Occipital lobe (tissue), 2 donors: ENCODE results near the gene LDLRAD1. TPM values are rescaled to one million over a fixed set of nuclear protein-coding genes. Genes with fewer than 3 reads are reported as not detected.
"Not testable (repeated sequence)": the region's sequence is repeated elsewhere in the genome, so short reads cannot be mapped to it uniquely, and the experiment has no call there.

Source experiments
- DNase-seq: peaks from one replicate; lab custom pipeline; 2025; lab: John Stamatoyannopoulos, UW
- total RNA-seq: library from RNA; depleted of rRNA; stranded (reverse); fragments of >200 nt; gene quantifications from one replicate; pipeline ENCODE4 v1.2.3, GENCODE V29; 2014

The LDLRAD1 gene, protein sequence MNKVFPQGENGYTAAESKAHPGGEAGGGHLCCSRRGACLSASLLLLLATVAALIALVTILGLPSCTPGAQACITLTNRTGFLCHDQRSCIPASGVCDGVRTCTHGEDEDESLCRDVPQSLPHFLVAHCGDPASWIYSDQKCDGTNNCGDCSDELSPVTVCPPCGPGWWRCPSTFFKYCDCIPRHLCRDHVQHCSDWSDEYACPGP
- total RNA-seq = not detected

DNA sequence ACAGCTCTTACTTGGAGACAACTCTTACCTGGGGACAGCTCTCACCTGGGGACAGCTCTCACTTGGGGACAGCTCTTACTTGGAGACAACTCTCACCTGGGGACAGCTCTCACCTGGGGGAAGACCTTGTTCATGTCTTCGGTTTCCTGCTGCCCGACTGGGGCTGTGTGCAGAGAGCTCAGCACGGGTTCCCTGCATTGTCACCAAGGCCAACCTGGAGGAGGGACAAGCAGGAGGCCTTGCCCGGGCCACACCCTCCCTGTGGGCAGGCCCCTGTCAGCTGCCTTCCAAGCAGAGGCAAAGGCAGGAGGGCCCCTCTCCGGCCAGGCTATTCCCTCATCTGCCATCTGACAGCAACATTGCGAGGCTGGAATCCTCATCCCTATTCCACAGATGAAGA, at the start of gene LDLRAD1:
LDLRAD1 (minus strand) TSS at position 208 of the 400 bp plus-strand sequence; CDS start at position 134, 74 bp downstream.
- no peak for DNase-seq

DNA sequence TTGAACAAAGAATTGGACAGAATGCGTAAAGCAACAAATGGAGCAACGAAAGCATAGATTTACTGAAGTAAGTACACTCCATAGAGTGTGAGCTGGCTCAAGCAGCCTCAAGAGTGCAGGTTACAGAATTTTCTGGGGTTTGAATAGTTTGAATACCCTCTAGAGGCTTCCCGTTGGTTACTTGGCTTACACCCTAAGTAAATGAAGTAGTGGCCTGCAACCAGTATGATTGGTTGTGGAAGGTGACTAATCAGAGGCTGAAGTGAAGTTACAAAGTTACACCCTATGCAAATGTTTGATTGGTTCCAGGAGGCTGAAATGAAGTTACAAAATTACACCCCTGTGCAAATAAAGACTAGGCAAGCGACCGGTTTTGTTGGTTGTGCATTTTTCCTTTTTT, 46.3 kb upstream of the LDLRAD1 start:
- no peak for DNase-seq

DNA sequence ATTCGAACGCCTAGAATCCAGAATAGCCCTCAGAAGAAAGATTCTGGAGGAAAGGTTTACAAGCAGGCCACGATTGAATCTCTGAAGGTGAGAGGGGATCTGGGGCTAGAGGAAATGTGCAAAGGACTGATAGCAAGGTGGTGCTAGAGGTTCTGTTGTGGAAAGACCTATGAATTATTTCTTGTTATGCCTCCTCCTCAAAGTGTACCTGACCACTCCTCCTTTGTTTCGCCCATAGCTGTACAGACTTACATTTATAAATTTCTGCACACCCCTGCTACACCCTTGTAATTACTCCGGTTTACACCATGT, 36.4 kb upstream of the LDLRAD1 start:
- no peak for DNase-seq

DNA sequence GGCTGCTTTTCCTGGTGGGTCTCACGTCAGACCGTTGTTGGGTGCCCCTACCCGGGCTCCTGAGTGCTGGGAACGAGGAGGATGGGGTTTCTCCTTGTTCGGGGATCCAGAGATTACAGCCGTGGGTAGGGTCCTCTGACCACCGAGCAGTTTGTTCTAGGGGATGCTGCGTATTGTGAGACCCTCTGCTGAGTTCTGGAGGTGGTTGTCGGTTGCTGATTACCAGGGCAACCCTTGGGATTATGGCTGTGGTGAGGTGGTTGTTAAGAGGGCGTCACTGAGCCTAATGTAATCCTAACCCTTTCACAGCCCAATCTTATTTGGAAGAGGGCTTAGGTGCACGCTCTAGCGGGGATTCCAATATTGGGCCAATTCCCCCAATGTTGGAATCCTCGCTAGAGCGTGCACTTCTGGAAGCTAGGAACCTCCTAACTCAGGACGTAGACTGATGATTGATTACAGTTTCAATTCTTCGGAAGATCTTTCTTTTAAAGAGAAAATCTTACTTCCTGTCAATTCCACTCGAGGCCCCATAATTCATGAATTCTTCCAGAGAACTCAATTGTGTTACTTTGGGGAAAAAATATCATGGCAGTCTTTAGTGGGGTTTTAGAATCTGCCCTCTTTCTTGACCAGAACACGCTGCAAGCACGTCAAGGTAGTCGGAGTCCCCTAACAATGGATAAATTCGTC, 35.9 kb upstream of the LDLRAD1 start:
- DNase-seq = no peak

DNA sequence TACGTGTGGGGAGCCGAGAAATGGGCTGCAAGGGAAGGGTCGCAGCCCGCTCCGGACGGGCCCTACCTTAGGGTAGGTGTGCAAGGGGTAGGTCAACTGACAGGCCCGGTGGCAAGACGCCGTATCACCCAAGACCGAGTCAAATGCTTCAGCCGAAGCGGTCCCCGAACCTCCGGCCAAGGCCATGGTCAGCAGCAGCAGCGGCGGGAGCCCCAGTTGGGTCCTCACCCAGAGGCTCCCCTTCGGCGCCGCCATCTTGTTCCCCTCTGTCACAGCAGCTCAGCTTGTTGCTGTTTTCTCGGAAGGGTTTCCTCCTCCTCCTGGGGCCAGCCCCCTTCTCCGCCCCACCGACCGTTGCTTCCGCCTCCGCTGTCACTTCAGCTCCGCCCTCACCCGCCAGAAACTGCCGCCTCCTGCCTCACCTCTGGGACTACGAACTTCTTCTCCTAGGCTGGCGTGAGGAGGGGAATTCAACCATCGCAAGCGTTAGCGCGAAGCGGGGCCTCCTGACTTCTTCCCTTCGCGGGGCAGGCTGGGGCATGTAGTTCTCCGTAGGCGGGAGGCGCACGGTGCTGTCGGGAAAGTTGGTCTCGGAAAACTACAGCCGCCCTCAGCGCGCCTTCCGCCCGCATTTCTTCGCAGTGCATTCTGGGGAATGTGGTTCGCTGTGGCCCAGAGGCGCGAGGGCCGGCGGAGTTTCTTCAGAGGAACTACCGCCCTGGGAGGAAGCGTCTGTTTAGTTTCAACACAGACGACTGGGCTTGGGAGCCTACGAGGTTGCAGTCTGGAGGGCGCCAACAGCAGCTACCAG, 35.2 kb upstream of the LDLRAD1 start, which contains the start of the genes TCEANC2 and TMEM59:
TCEANC2 (plus strand) TSS at position 675 of the 811 bp plus-strand sequence. CDS start 815 bp downstream, outside the sequence.
TMEM59 (minus strand) TSS at position 271 of the 811 bp plus-strand sequence; CDS start at position 255, 16 bp downstream.
- peak; percentile 99 for DNase-seq

DNA sequence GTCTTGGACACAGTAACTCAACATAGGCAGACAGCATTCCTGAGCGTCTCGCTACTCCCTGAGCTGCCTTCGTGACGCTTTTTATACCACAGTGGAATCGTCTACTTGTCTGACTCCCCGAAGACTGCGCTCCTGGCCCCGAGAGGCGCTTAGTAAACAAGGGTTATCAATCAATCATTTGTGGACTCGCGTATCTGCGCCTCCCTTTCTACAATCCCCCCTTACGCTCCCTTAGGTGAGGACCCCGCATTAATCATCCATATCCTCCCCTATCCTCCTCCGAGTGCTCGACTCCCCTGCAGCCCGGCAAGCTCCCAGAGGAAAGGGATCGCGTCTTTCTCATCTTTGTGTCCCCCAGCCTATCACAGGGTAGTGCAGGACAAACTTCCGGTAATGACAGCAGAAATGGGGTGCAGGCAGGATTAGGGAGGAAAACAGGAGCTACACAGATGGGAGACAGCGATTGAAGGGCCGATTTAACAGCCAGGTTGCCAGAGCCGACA, 34.5 kb upstream of the LDLRAD1 start:
- DNase-seq = peak; percentile 58

DNA sequence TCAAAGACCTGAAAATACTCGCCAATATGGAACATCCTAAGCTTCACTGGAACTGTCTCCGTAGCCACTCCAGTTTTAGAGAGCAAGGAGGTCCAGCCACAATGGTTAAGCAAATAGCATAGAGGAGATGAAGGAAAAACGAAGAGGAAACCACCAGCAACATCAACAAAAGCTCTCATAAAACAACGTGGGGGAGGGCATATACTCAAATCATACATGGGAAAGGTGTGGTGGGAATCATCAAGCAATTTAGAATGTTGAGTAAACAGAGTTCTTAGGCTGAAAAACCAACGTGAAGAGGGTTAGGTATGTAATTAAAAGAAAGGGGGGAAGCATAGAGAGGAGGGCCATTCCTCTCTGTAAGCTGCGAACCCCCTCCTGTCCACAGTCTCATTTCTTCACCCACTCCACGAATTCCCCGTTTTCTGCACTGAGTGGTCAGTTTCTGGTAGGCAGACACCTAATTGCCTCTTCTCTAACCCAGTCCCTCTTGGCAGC, 34.0 kb upstream of the LDLRAD1 start:
- no peak for DNase-seq

DNA sequence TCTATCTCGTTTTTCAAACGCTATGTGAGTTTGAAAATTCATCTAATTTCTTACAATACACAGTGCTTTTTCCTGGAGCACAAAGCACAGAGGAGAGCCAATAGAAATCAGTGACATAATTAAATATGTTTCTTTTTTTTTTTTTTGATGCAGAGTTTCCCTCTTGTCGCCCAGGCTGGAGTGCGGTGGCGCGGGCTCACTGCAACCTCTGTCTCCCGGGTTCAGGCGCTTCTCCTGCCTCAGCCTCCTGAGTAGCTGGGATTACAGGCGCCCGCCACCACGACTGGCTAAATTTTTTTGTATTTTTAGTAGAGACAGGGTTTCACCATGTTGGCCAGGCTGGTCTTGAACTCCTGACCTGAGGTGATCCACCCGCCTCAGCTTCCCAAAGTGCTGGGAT, 32.4 kb upstream of the LDLRAD1 start:
- DNase-seq = not testable (repeated sequence)

DNA sequence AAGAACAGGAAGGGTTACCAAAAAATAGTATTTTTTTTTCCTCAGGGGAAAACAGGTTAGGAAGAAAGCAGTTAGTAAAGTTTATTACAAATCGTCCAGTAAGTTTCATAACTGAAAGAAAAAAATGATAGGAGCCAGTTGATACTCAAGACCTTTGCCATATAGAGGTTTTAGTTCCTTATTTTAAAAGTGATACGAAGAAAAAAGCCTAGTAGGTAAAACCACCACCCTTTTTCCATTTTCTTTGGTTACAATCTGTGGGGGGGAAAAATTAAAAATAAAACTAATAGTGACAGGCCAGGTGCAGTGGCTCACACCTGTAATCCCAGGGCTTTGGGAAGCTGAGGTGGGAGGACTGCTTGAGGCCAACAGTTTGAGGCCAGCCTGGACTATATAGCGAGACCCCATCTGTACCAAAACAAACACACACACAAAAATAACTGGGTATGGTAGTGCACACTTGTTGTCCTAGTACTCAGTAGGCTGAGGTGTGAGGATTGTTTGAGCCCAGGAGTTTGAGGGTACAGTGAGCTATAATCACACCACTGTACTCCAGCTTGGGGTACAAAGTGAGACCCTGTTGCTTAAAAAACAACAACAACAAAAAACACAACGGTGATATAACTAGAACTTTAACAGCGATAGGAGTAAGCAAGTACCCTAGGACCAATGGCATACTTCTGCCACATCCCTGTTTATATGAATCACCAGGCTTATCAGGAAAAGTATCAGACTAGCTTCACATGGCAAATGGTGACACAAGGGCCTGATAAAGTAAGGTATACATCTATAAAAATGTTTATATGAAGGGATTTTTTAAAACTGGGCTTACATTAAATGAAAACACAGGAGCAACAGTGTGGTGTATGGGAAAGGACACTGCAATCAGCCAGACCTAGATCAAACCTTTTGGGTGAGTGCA, 29.7 kb upstream of the LDLRAD1 start:
- DNase-seq = no peak

DNA sequence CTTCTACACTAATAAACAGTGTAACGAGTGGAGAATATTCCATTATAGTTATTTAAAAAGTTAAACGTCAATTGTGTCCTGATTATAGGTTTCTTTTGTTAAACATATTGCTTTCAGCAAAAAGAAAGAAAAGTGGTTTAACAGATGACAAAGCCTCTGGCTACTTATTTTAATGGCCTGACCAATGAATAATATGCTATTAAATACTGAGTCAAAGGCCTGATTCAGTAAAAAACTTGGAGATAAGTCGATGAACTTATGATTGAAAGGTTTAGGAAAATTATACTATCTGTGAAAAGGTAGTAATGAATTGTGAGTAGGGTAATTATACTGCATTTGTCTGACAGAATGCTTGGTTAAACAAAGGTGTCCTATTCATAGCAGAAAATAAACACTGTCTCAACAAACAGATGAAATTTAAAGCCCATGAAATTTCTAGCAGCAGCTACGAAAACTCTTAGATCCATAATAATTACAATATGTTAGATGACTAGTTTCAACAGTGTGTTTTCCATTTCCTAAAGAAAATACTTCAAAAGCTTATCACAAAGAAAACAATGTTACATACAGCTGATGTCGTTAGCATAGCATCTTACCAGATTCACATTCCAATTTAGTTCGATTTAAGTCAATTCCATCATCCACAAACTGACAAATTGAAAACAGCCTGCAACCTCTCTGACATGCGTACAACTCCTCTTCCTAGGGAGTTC, 28.8 kb upstream of the LDLRAD1 start:
- DNase-seq = no peak

DNA sequence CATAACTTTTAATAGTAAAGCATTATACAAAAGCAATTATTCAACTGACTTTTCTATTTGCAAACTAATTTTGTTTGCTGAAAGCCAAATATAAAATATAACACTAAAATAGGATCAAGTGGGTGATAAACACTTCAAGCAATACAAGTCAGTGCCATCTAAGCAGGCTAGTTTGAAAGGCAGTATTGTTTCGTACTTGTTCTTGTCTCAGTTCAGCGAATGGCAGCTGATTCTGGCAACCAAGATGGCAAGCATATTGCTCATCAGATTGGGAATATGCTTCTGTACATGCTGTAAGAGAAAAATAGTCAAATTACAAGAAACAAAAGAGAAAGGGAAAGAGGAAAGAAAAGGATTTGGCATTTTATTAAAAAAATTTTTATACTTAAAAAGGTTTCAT, 27.5 kb upstream of the LDLRAD1 start:
- no peak for DNase-seq

DNA sequence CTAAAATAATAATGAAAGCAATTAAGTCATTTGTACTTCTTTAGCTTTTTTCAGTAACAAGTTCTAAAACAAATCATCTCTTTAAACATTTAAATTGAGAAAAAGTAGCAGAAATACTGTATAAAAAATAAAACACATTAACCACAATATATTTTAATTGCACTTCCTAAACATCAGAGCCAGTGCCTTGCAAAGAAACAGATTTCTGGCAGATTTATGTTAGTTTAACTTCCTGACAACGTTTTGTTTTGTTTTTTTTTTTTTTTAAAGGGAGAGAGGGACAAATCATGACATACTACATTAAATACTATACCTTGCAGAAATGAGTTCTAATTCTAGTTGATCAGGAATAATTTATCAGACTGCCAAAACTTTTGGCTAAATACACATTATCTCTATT, 23.8 kb upstream of the LDLRAD1 start:
- DNase-seq = no peak

DNA sequence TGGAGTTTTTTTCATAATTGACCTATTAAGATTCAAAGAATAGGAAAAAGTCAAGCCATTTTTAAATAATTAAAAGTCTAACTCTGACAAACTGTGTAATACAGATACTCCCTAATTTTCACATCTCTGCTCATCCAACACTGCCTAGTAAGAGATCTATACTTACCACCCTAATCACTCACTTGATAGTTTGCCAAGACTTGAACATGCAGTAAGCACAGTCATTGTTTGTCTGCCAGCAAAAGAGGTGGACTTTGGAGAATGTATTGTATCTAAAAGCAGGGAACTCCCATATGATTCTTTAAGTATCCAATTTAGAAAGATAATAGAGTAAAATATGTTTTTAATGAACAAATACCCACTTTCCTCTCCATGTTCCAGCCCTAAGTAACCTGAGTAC, 19.5 kb upstream of the LDLRAD1 start:
- no peak for DNase-seq

DNA sequence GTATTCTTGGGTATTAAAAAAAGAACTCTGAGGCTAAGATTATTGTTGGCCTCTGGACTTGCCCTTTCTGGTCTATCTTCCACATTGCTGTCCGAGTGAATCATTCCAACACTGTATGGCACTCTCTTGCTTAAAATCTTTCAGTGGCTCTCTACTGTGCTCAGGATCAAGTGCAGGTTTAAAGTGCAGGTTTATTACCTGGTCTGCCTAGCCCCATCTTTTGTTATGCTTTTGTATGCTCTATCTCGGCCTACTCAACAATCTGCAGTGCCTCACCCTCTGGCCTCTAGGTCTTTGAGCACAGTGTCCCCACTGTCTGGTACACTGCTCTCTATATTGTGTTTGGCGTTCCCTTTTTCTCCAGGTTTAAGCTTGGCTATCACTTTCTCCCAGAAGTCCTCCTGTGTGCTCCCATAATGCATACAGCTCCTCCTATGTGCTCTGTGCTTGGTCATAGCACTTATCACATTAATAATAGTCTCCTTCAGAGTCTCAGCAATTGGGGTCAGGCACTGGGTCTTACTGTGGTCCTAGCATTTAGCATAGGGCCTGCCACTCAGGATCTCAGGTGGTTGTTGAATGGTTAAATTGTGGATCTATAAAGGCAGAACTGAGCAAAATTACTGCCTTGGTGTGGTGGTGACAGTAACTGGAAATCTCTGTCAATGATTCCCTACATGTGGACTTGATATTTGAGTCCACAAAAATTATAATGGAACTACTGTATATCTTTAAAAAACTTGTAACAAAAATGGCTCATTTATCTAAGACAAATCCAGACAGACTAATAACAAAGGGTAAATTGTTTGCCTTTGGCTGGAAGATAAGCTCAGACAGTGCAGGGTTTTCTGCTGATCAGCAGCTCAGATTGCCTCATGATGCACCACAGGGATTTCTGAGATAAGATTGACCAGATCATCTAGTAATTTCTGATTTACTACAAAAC, 10.6 kb upstream of the LDLRAD1 start:
- DNase-seq = no peak

DNA sequence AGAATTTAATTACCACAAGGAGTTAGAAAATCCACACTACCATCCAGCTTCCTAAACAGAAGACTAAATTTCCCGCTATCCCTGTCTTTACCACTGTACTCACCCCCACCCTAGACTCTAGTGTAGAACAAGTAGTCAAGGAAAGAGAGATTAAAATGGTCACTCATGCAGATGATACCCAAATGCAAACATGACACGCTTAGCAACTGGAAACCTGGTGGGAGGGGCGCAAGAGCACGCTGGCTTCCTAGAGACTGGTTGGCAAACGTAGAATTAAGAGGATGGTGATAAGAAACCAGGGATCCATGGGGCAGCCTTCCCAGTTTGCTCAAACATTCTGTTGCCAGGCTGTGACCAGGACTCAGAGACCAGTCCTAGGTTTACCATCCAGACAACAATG, 9.9 kb upstream of the LDLRAD1 start:
- DNase-seq = no peak

DNA sequence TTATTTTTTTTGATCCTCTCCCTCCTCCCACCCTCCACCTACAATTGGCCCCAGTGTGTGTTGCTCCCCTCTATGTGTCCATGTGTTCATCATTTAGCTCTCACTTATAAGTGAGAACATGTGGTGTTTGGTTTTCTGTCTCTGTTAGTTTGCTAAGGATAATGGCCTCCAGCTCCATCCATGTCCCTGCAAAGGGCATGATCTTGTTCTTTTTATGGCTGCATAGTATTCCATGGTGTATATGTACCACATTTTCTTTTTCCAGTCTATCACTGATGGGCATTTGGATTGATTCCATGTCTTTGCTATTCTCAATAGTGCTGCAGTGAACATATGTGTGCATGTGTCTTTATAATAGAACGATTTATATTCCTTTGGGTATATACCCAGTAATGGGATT, 6.8 kb upstream of the LDLRAD1 start:
- not testable (repeated sequence) for DNase-seq

DNA sequence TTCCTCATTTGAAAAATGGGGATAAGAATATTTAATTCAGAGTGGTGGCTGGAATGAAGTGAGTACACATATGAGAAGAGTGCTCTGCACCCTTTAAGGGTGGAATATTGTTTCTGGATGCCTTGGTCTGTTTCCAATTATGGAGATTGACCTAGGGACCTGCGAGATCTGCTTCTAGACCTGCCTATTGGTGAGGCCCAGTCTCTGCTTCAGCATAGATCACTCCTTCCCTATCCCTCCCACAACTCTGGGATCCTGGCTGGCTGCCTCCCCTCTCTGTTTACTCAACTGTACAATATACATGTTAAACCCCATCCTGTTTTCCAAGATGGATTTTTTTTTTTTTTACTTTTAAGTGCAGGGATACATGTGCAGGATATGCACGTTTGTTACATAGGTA, 6.4 kb upstream of the LDLRAD1 start:
- DNase-seq = no peak

DNA sequence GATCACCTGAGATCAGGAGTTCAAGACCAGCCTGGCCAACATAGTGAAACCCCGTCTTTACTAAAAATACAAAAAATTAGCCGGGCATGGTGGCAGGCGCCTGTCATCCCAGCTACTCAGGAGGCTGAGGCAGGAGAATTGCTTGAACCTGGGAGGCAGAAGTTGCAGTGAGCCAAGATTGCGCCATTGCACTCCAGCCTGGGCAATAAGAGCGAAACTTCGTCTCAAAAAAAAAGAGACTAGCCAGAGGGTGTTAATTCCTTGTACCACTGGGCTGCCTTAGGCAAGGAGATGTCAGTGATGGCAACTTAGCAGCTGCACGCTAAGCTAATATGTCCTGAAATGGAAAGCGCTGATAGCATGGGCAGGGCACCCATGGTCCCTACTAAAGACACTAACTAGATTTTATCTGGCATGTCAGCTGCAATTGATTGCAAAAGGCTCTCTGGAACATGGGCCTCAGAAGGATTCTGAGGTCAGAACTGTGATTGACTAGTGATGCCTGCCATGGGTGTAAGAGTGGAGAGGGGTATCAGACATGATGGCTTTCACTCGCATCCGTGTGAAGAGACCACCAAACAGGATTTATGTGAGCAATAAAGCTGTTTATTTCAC, 1.7 kb upstream of the LDLRAD1 start:
- not testable (repeated sequence) for DNase-seq

DNA sequence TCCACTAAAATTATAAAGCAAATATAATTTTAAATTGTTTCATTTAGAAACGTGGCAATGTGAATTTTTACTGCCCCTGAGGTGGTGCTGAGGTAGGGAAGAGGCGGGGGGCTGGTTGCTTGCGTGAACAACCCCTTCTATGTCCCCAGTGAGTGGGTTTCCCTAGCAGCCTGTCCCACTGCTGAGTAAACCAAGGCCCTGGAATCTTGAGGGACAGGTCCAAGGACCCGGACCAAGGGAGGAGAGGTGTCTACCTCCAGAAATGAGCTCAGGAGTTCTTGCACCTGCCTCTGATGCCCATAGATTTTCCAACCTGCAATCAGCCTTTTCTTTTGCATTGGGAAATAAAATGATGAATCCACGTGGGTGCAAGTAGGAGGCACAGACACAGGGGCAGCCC, 649 bp upstream of the LDLRAD1 start:
- no peak for DNase-seq
